ENCODE results near the gene CBX7.

DNA sequence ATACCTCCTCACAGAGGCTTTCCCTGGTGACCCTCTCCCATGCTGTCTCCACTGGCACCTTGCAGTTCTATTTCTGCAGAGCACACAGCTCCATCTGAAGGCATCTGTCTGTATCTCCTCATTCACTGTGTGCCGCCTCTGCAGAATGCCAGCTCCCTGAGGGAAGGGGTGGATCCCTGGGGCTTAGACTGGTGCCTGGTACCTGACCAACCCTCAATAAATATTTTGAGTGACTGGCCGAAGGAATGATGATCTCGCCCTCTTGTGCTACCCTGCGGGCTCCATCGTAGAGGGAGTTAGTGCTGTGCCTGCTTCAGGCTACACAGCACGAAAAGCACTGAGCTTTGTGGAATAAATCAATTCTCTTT is 1.6 kb downstream of the CBX7 start:
- no peak for TF ChIP-seq SP1 (IDR thresholded peaks at IDR 0.05)
- TF ChIP-seq, protein P1, sequence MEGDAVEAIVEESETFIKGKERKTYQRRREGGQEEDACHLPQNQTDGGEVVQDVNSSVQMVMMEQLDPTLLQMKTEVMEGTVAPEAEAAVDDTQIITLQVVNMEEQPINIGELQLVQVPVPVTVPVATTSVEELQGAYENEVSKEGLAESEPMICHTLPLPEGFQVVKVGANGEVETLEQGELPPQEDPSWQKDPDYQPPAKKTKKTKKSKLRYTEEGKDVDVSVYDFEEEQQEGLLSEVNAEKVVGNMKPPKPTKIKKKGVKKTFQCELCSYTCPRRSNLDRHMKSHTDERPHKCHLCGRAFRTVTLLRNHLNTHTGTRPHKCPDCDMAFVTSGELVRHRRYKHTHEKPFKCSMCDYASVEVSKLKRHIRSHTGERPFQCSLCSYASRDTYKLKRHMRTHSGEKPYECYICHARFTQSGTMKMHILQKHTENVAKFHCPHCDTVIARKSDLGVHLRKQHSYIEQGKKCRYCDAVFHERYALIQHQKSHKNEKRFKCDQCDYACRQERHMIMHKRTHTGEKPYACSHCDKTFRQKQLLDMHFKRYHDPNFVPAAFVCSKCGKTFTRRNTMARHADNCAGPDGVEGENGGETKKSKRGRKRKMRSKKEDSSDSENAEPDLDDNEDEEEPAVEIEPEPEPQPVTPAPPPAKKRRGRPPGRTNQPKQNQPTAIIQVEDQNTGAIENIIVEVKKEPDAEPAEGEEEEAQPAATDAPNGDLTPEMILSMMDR (IDR thresholded peaks at IDR 0.05; ENCODE audit: low read depth, low read length, missing input control) = no peak
- TF ChIP-seq FOXA1 (IDR thresholded peaks at IDR 0.05) = no peak
- TF ChIP-seq NR2F2 (IDR thresholded peaks at IDR 0.05) = no peak
- TF ChIP-seq, protein P2, sequence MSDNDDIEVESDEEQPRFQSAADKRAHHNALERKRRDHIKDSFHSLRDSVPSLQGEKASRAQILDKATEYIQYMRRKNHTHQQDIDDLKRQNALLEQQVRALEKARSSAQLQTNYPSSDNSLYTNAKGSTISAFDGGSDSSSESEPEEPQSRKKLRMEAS (IDR thresholded peaks at IDR 0.05) = no peak
- TF ChIP-seq JUND (IDR thresholded peaks at IDR 0.05) = no peak
- no peak for TF ChIP-seq RAD21 (IDR thresholded peaks at IDR 0.05)
- no peak for TF ChIP-seq YY1 (IDR thresholded peaks at IDR 0.05)
- TF ChIP-seq, protein P3, sequence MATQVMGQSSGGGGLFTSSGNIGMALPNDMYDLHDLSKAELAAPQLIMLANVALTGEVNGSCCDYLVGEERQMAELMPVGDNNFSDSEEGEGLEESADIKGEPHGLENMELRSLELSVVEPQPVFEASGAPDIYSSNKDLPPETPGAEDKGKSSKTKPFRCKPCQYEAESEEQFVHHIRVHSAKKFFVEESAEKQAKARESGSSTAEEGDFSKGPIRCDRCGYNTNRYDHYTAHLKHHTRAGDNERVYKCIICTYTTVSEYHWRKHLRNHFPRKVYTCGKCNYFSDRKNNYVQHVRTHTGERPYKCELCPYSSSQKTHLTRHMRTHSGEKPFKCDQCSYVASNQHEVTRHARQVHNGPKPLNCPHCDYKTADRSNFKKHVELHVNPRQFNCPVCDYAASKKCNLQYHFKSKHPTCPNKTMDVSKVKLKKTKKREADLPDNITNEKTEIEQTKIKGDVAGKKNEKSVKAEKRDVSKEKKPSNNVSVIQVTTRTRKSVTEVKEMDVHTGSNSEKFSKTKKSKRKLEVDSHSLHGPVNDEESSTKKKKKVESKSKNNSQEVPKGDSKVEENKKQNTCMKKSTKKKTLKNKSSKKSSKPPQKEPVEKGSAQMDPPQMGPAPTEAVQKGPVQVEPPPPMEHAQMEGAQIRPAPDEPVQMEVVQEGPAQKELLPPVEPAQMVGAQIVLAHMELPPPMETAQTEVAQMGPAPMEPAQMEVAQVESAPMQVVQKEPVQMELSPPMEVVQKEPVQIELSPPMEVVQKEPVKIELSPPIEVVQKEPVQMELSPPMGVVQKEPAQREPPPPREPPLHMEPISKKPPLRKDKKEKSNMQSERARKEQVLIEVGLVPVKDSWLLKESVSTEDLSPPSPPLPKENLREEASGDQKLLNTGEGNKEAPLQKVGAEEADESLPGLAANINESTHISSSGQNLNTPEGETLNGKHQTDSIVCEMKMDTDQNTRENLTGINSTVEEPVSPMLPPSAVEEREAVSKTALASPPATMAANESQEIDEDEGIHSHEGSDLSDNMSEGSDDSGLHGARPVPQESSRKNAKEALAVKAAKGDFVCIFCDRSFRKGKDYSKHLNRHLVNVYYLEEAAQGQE (IDR thresholded peaks at IDR 0.05) = no peak
